Posterior vena cava (tissue), 2 donors: ENCODE results near the gene WDR48. TPM values are rescaled to one million over a fixed set of nuclear protein-coding genes. Genes with fewer than 3 reads are reported as not detected.

Experiments
- DNase-seq: peaks from one replicate; pipeline ENCODE4 v3.0.0-alpha.2; 2020; ENCODE audit warnings: low spot score
- intact Hi-C, 2 donors: fragments of 100-400 bp; cut with DNase I; formaldehyde crosslinking; loops; one replicate each; pipeline versions ENCODE4 v1.14.1 to v1.14.2; 2022 to 2023
- total RNA-seq, 2 donors: library from RNA; stranded (reverse); fragmentation: NEBNext Ultra II Directional; extraction: Animal tissue kit (Norgen Biotek cat#: 25700); gene quantifications; one replicate each; pipeline ENCODE4 v1.2.1, GENCODE V29; 2021
- donor health status: DM: yes; HTN: yes; CAD: no.
- donor health status: DM: yes; HTN: yes; CAD: no.

Gene WDR48
- total RNA-seq, 2 donors from 2014 or later = 26.6 to 28.6 TPM

- no peak for DNase-seq
- intact Hi-C loops = no loop called here
These were observed 47.4 kb downstream of the WDR48 start for GRCh38 chr3:39099242-39099641.

- no peak for DNase-seq
- intact Hi-C loops = no loop called here
These were observed 48.1 kb downstream of the WDR48 start for GRCh38 chr3:39099738-39100499.

GRCh38 chr3:39100500-39100886 is 48.7 kb downstream of the WDR48 start:
- no peak for DNase-seq
- intact Hi-C loops = no loop called here

GRCh38 chr3:39101022-39101689 is 49.3 kb downstream of the WDR48 start:
- DNase-seq = no peak
- intact Hi-C loops = no loop called here

- DNase-seq = no peak
- intact Hi-C loops = no loop called here
These were observed 50.9 kb downstream of the WDR48 start for GRCh38 chr3:39102504-39103323.

- intact Hi-C loops = no loop called here
These were observed 51.5 kb downstream of the WDR48 start for GRCh38 chr3:39103324-39103693.

GRCh38 chr3:39103791-39104552 is 52.2 kb downstream of the WDR48 start:
- DNase-seq = no peak
- intact Hi-C loops = no loop called here

More at GRCh38 chr3:39103324-39103693, 51.5 kb downstream of the WDR48 start:
- DNase-seq = no peak

GRCh38 chr3:39104961-39105686 is 53.3 kb downstream of the WDR48 start:
- DNase-seq = no peak
- intact Hi-C loops = no loop called here

- intact Hi-C loops = no loop called here
- no peak for DNase-seq
These were observed 53.9 kb downstream of the WDR48 start for GRCh38 chr3:39105687-39106063.

GRCh38 chr3:39106281-39106811 is 54.5 kb downstream of the WDR48 start:
- intact Hi-C loops = no loop called here
- no peak for DNase-seq

- peak; percentile 87 for DNase-seq
- intact Hi-C loops = no loop called here
These were observed 55.1 kb downstream of the WDR48 start for GRCh38 chr3:39106851-39107387.

GRCh38 chr3:39107388-39108199 is 55.8 kb downstream of the WDR48 start, which contains the start of the genes GORASP1 and TTC21A:
GORASP1 (minus strand) TSS chr3:39107627; CDS start chr3:39107541, 86 bp downstream.
TTC21A (plus strand) TSS chr3:39107680; CDS start chr3:39107838, 158 bp downstream.
- intact Hi-C loops = no loop called here
- DNase-seq = peak; percentile 96

GRCh38 chr3:39108200-39108710 is 56.4 kb downstream of the WDR48 start:
- intact Hi-C loops = no loop called here
- DNase-seq = no peak

- intact Hi-C loops = no loop called here
- no peak for DNase-seq
These were observed 57.3 kb downstream of the WDR48 start for GRCh38 chr3:39109086-39109485.

GRCh38 chr3:39110041-39110639 is 58.3 kb downstream of the WDR48 start:
- no peak for DNase-seq
- intact Hi-C loops = no loop called here

GRCh38 chr3:39112113-39112512 is 60.3 kb downstream of the WDR48 start:
- no peak for DNase-seq
- intact Hi-C loops = no loop called here

GRCh38 chr3:39112535-39112934 is 60.7 kb downstream of the WDR48 start:
- intact Hi-C loops = no loop called here
- no peak for DNase-seq
